GM23248 (cell line): Measurements from ENCODE around the gene AGPAT3. TPM values are rescaled to one million over a fixed set of nuclear protein-coding genes. Genes with fewer than 3 reads are reported as not detected.

Experiments
- DNase-seq: peaks from one replicate; pipeline ENCODE4 v3.0.0-alpha.2; 2015
- H2AFZ ChIP-seq: fragments of 200-600 bp; sonication (generic); 2 replicates; pipeline ENCODE4 v1.6.1; 2016; ENCODE audit warnings: antibody characterized with exemption
- H3F3A ChIP-seq: fragments of 200-600 bp; sonication (generic); 2 replicates; pipeline ENCODE4 v1.6.1; 2016; ENCODE audit warnings: mild to moderate bottlenecking, antibody characterized with exemption, mixed run types; ENCODE audit not compliant: insufficient read depth
- H3K27ac ChIP-seq: fragments of 200-600 bp; sonication (generic); 2 replicates; pipeline ENCODE4 v1.5.1; 2016; ENCODE audit warnings: mild to moderate bottlenecking
- H3K27me3 ChIP-seq: fragments of 200-600 bp; sonication (generic); replicated peaks from 2 replicates; pipeline ENCODE4 v1.6.1; 2016; ENCODE audit warnings: mild to moderate bottlenecking; ENCODE audit not compliant: insufficient read depth
- H3K36me3 ChIP-seq: fragments of 200-600 bp; sonication (generic); 2 replicates; pipeline ENCODE4 v1.6.1; 2016; ENCODE audit warnings: low read depth, mild to moderate bottlenecking
- H3K4me1 ChIP-seq: fragments of 200-600 bp; sonication (generic); 2 replicates; pipeline ENCODE4 v1.6.1; 2016; ENCODE audit warnings: mild to moderate bottlenecking; ENCODE audit not compliant: insufficient read depth
- H3K4me2 ChIP-seq: fragments of 200-600 bp; sonication (generic); one replicate; pipeline ENCODE4 v1.6.1; 2016; ENCODE audit warnings: mild to moderate bottlenecking; ENCODE audit not compliant: unreplicated experiment
- H3K4me3 ChIP-seq: fragments of 200-600 bp; sonication (generic); 2 replicates; pipeline ENCODE4 v1.5.1; 2016; ENCODE audit warnings: mild to moderate bottlenecking
- H3K79me2 ChIP-seq: fragments of 200-600 bp; sonication (generic); 2 replicates; pipeline ENCODE4 v1.6.1; 2016; ENCODE audit warnings: mild to moderate bottlenecking; ENCODE audit not compliant: insufficient read depth
- H3K9ac ChIP-seq: fragments of 200-600 bp; sonication (generic); 2 replicates; pipeline ENCODE4 v1.6.1; 2016; ENCODE audit warnings: mild to moderate bottlenecking
- H3K9me2 ChIP-seq: fragments of 200-600 bp; sonication (generic); 2 replicates; pipeline ENCODE4 v1.6.1; 2016; ENCODE audit warnings: mixed run types, mild to moderate bottlenecking, moderate library complexity; ENCODE audit not compliant: insufficient read depth
- H3K9me3 ChIP-seq: fragments of 200-600 bp; sonication (generic); one replicate; pipeline ENCODE4 v1.6.1; 2017; ENCODE audit warnings: low read depth
- H4K20me1 ChIP-seq: fragments of 200-600 bp; sonication (generic); 2 replicates; pipeline ENCODE4 v1.6.0; 2016; ENCODE audit not compliant: insufficient read depth
- EZH2 ChIP-seq: fragments of 200-600 bp; sonication (generic); IDR thresholded peaks from 2 replicates; pipeline ENCODE4 v1.6.1; 2018; ENCODE audit warnings: antibody characterized with exemption, mild to moderate bottlenecking; ENCODE audit not compliant: insufficient read depth, poor library complexity, severe bottlenecking
- EZH2phosphoT487 ChIP-seq: fragments of 200-600 bp; sonication (generic); IDR thresholded peaks from 2 replicates; pipeline ENCODE4 v1.6.1; 2018; ENCODE audit warnings: antibody characterized with exemption, moderate library complexity, mild to moderate bottlenecking, low read depth; ENCODE audit not compliant: insufficient read depth
- WGBS, 2 experiments: methylation state at CpG; one replicate each; pipeline ENCODE4 v1.1.6; 2015 to 2017; ENCODE audit warnings: low lambda C conversion rate in 2 of 2, low coverage in 1 of 2; ENCODE audit errors: missing lambda C conversion rate in 2 of 2; 5-methylcytosine and 5-hydroxymethylcytosine counted together
- in situ Hi-C: fragments of 300-500 bp; cut with MboI; formaldehyde crosslinking; loops from 2 replicates; pipeline ENCODE4 v1.15.0; 2020
- polyA plus RNA-seq: library from polyadenylated mRNA; unstranded; fragments of >200 nt; fragmentation: Nextera tagmentation; extraction: Ambion mirVana; gene quantifications from 2 replicates; pipeline ENCODE4 v1.2.1, GENCODE V29; 2016
- total RNA-seq: library from RNA; depleted of rRNA; stranded (reverse); fragments of >200 nt; shearing (Covaris generic); gene quantifications from 2 replicates; pipeline ENCODE4 v1.2.3, GENCODE V29; 2014

The AGPAT3 gene
- total and polyA plus RNA-seq, 2 experiments from 2014 or later = 12.3 to 29.3 TPM

GRCh38 chr21:43876605-43877004 lies 11.6 kb downstream of the AGPAT3 start:
- Histone ChIP-seq H3K9ac (no peak overlapping the region), H3K27me3 (no peaks in the 10 kb centered on the region), H3F3A (no peaks in the 10 kb centered on the region), H3K79me2 (peaks cover 94% of the 10 kb centered on the region), H3K4me2 (no peak overlapping the region), H3K4me1 (peaks cover 7% of the 10 kb centered on the region; the same call in 1 of the 2 replicates), H3K9me2 (no peaks in the 10 kb centered on the region), H2AFZ (no peak overlapping the region), H3K9me3 (no peaks in the 10 kb centered on the region), H4K20me1 (peaks cover 17% of the 10 kb centered on the region), H3K36me3 (0 out of 2 replicates have a peak, but pooled peaks cover 4% of the 10 kb centered on the region), H3K27ac (no peak overlapping the region), H3K4me3 (no peak overlapping the region)
- no peak for TF ChIP-seq EZH2
- TF ChIP-seq EZH2phosphoT487 = no peak
- DNase-seq = no peak
- WGBS, 2 experiments = 90 to 94% methylated on average over 5 of the region's 5 CpGs
- in situ Hi-C loops = no loop called here

- no peak for TF ChIP-seq EZH2
- no peak for TF ChIP-seq EZH2phosphoT487
- H4K20me1 ChIP-seq = peaks cover 17% of the 10 kb centered on the region
- in situ Hi-C loops = no loop called here
Observed at GRCh38 chr21:43877936-43878575, 13.0 kb downstream of the AGPAT3 start.

GRCh38 chr21:43879348-43880110 lies 14.5 kb downstream of the AGPAT3 start:
- no peak for DNase-seq
- H2AFZ ChIP-seq = no peak overlapping the region
- H3F3A ChIP-seq = no peaks in the 10 kb centered on the region
- peaks cover 7% of the 10 kb centered on the region; the same call in 1 of the 2 replicates for H3K4me1 ChIP-seq
- no peak overlapping the region for H3K4me3 ChIP-seq
- peaks cover 90% of the 10 kb centered on the region for H3K79me2 ChIP-seq
- H3K27ac ChIP-seq = no peak overlapping the region
- H3K9me3 ChIP-seq = no peaks in the 10 kb centered on the region
- peaks cover 17% of the 10 kb centered on the region for H4K20me1 ChIP-seq
- H3K4me2 ChIP-seq = no peak overlapping the region
- H3K9ac ChIP-seq = no peak overlapping the region
- TF ChIP-seq EZH2 (no peak), EZH2phosphoT487 (no peak)
- H3K27me3 ChIP-seq = no peaks in the 10 kb centered on the region
- H3K9me2 ChIP-seq = no peaks in the 10 kb centered on the region
- in situ Hi-C loops = no loop called here
- 89% methylated on average over 24 to 25 of the region's 25 CpGs for WGBS, 2 experiments
- H3K36me3 ChIP-seq = 0 out of 2 replicates have a peak, but pooled peaks cover 4% of the 10 kb centered on the region

More at GRCh38 chr21:43877936-43878575, 13.0 kb downstream of the AGPAT3 start:
- Histone ChIP-seq H3K9ac (no peak overlapping the region), H3K79me2 (peaks cover 94% of the 10 kb centered on the region), H2AFZ (no peak overlapping the region), H3F3A (no peaks in the 10 kb centered on the region), H3K4me2 (no peak overlapping the region), H3K9me3 (no peaks in the 10 kb centered on the region), H3K4me1 (peaks cover 7% of the 10 kb centered on the region; the same call in 1 of the 2 replicates), H3K27me3 (no peaks in the 10 kb centered on the region), H3K36me3 (0 out of 2 replicates have a peak, but pooled peaks cover 4% of the 10 kb centered on the region), H3K9me2 (no peaks in the 10 kb centered on the region), H3K4me3 (no peak overlapping the region), H3K27ac (no peak overlapping the region)
- WGBS, 2 experiments = 91 to 95% methylated on average over 25 of the region's 25 CpGs
- no peak for DNase-seq

GRCh38 chr21:43880111-43880985 lies 15.3 kb downstream of the AGPAT3 start:
- Histone ChIP-seq H3K36me3 (0 out of 2 replicates have a peak, but pooled peaks cover under 1% of the 10 kb centered on the region), H3F3A (no peaks in the 10 kb centered on the region), H3K4me2 (no peak overlapping the region), H4K20me1 (peaks cover 17% of the 10 kb centered on the region), H3K27me3 (no peaks in the 10 kb centered on the region), H3K9me3 (no peaks in the 10 kb centered on the region), H3K4me1 (peaks cover 7% of the 10 kb centered on the region; the same call in 1 of the 2 replicates), H2AFZ (no peak overlapping the region), H3K4me3 (no peak overlapping the region), H3K9ac (no peak overlapping the region), H3K27ac (no peak overlapping the region), H3K9me2 (no peaks in the 10 kb centered on the region), H3K79me2 (peaks cover 90% of the 10 kb centered on the region)
- DNase-seq = peak; percentile 68
- in situ Hi-C loops = no loop called here
- no peak for TF ChIP-seq EZH2
- no peak for TF ChIP-seq EZH2phosphoT487
- 47 to 50% methylated on average over 14 of the region's 14 CpGs for WGBS, 2 experiments
